Hepatic stellate cell (primary cell): ENCODE results near the gene INPP5J.
"Not testable (repeated sequence)": the region's sequence is repeated elsewhere in the genome, so short reads cannot be mapped to it uniquely, and the experiment has no call there.

ENCODE experiments used
- DNase-seq: peaks from one replicate; pipeline ENCODE4 v3.0.0; 2011; ENCODE audit warnings: low spot score

Gene INPP5J

DNA sequence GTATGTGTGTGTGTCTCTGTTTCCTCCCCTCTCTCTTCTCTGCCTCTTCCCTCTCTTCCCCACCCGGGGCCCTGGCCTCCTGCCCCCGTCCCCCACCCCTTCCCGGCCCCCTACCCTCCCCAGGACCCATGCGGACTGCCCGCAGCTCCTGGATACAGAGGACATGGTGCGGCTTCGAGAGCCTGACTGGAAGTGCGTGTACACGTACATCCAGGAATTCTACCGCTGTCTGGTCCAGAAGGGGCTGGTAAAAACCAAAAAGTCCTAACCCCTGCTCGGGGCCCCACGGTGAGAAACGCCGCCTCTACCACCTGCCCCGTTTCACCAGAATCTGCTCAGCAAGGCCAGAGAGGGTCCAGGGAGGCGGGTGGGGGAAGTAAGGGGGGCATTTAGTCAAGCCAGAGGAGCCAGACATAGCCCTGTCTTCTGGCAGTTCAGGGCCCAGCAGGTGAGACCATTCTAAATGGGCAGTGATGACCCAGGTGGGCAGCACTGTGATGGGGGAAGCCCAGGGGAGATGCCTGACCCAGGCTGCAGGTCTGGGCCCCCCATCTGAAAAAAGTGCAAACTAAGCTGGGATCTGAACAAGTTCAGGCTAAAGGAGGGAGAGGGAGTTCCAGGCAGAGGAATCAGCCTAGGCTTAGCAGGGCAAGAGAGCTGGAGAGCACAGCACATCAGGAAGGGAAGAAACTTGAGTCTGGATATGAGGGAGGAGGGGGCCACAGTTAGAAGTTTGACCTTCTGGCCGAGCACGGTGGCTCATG is 21.8 kb upstream of the INPP5J start:
- DNase-seq: no peak

DNA sequence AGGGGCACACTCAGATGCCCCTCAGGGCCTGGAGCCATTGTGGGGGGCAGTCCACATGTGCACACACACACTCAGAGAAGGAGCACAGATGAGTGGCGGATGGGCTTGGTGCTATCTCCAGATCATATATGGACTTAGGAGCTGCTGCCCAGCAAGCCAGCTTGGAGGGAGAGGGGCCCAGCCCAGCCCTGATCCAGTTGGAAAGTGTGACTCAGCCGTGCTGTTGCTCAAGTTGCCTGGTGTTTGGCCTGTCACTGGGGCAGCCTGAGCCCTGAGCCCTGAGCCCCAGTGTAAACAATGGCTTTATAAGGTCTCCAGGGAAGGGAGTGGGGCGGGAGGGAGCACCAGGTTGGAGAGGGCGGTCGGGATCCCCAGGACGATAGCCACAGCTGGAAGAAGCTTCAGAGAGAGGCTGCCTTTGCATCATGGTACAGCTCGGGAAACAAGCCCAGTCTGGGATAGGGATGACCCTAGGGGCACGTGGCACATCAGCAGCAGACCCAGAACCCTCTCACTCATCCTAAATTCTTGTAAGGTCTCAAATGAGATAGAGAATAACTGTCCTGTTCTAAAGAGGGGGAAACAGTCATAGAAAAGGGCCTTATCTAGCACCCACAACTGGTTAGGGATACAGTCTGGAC is 20.2 kb upstream of the INPP5J start:
- peak; percentile 93 for DNase-seq

DNA sequence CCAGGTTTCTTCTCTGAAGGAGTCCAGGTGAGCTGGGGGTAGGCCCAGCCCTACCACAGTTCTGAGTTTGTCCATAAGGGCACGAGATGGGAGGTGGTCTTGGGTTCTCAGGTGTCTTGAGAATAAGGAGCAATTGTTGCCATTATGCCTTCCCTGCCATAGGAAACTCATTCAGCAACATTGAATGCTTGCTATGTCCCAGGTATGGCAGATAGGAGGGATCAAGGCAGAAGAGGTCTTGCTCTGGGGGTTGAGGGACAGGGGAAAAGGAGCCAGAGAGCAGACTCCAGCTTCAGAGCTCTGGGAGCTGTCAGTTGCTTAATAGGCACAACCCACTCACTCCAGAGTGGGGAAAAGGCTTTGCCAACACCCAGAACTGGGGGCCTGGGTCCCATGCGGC is 19.7 kb upstream of the INPP5J start:
- no peak for DNase-seq

DNA sequence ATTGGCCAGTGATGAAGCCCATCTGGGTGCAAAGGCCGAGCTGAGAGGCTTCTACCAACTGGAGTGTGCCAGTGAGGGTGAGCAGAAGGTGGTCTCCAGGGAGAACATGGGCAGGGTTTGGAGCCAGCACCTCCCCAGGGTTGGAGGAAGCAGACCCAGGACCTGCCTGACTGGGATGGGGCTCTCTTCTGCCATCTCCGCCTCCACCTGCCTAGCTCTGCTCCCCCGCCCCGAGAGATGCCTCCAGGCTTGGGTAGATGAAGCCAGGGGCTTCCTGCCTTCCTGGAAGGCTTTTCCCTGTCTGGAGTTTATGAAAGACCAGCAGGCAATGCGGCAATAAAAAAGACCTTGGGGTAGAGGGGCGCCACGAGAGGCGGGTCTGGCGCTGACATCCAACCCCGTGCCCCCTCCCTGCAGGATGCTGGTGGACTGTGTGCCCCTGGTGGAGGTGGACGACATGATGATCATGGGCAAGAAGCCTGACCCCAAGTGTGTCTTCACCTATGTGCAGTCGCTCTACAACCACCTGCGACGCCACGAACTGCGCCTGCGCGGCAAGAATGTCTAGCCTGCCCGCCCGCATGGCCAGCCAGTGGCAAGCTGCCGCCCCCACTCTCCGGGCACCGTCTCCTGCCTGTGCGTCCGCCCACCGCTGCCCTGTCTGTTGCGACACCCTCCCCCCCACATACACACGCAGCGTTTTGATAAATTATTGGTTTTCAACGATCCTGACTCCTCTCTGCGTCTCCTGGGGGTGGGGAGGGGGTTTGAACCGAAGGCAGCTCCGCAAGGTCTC is 18.7 kb upstream of the INPP5J start:
- DNase-seq: no peak

DNA sequence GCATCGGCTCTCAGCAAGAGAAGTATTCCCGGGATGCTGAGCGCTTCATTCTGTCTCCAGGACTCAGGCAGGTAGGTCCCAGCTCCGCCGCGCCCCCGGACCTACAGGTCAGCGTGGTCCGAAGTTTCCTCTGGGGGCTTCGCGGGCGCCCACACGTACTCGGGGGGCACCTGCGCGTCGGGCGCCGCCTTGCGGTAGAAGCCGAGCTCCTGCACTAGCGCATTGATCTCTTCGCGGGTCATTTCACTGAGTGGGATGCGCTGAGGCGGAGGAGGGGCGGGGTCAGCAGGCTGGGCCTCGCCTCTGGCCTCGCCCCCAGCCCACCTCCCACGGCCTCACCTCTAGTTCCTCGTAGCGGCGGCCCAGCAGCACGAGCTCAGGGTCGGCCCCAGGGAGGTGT is 17.9 kb upstream of the INPP5J start:
- DNase-seq: no peak

DNA sequence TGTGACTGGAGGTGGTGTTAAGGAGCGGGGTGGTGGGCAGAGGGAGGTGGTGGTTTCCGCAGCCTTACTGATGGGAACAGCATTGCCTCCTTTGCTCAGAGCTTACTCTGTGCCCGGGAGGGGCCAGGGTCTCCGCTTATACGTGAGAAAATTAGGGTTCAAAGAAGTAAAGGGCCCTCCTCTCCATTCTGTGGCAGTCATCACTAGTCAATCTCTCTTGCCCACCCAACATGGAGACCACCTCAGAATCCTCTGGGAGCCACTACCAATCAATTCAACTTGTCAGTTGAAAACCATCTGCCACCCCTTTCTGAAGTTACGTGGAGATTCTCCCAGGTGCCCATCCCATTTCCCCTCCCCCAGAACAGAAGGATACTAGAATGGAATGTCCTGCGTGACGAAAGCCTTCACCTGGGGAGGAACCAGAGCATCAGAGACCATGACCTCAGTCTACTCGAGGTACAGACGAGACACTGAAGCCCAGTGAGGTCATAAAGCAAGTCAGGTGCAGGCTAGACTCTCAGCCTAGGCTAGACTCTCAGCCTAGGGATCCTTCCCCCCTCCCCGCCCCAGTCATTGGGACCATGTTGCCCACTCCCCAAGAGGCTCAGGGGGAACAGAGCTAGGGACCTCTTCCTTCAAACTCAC is 17.4 kb upstream of the INPP5J start:
- no peak for DNase-seq

DNA sequence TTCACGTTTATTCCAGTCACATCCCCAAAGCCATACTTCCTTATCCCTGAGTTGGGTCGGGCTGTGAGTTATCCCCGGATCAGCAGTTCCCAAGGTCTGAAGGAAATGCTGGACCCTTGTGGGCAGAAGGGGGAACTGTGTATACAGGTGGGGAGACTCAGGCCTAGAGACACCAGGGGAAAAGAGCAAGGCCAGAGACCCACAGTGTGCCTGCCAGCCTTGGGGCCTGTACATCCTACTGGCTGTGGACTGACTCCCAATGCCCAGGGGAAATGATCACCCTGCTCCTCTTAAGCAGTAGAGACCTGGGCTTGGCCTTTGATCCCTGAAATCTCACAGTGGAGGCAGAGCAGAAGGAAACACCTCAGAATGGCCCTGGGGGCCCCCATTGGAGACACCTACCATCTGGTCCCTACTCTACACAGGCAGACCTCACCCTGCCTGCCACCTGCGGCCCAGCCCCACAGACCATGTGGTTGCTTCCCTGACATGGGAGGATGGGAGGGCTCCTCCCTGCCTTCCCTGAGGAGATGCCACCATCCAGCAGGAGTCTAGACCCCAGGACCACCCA is 16.7 kb upstream of the INPP5J start:
- no peak for DNase-seq

DNA sequence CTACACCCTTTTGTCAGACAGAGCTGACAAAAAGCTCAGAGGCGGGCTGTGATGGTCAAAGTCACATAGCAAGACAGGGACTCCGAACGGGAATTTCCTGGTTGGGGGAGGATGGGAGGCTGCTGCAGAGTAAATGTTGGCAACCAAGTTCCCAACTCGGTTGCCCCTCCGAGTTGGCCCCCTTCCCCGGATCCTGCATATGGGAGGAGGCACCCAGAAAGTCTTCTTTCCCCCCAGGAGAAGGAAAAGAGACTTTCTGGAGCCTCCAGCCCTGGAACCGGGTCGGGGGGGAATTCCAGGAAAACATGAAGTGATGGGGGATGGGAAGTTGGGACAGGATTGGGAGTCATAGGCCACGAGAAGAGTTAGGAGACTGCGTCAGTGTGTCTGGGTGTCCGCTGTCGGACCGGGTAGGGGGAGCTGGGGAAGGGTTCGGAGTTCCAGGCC is 16.0 kb upstream of the INPP5J start:
- DNase-seq: peak; percentile 57

DNA sequence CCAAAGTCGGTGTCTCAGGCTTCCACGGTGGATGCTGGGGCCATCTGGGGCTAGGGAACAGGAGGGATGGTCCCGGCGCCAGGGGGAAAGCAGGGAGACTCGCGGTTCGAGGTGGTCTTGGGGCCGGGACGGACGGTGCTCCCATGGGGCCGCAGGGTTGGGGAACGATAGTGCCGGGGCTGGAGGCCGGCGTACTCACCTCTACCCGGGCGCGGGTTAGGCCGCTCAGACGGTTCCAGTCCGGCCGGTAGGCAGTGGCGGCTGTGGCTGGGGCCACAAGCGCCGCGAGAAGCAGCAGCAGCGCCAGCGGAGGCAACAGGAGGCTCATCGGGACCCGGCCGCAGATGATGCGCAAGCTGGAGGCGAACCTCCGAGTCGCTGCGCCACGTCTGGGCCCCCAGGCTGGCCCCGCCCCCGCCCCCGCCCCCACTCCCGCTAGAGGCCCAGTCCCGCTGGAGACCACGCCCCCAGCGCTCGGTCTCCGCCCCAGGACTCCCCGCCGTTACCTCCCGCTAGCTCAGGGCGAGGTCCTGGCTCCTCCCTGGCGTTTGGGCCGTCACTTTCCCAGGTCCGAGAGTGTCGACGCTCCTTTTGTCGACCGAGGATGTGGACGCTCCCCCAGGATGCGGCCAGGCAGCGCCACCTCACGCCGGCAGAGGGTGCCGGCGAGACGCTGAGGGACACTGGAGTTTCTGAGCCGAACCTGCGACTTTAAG is 15.4 kb upstream of the INPP5J start, which contains the start of gene SELENOM:
Gene SELENOM, minus strand, starts transcription at position 391 of the 716 bp plus-strand sequence. Its CDS starts 63 bp downstream, at position 328.
- DNase-seq: peak; percentile 97

DNA sequence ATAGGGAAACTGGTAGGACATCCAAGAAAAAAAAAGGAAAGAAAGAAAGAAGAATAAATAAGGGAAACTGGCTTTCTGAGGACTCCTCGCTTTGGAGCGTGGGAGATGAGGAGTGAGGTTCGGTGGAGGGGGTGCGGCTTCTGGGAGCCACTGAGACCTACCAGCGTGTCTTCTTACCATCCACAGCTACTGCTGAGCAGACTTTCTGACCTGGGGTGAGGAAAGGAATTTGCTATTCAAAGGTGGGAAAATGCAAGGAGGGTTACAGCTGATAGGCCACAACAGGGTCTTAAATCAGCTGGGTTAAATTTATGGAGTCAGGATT is 14.9 kb upstream of the INPP5J start:
- DNase-seq: no peak

DNA sequence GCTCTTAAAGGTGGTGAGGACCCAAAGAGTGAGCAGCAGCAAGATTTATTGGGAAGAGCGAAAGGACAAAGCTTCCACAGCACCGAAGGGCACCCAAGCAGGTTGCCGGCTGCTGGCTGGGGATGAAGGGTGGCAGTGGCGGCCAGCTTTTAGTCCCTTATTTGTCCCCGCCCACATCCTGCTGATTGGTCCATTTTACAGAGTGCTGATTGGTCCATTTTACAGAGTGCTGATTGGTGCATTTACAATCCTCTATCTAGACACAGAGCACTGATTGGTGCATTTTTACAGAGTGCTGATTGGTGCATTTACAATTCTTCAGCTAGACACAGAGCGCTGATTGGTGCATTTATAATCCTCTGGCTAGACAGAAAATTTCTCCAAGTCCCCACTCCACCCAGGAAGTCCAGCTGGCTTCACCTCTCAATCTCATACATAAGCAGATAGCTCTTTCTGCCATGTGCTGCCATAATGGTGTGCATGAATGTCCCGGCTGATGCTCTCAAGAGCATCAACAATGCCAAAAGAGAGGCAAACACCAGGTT is 10.1 kb upstream of the INPP5J start:
- DNase-seq: not testable (repeated sequence)

DNA sequence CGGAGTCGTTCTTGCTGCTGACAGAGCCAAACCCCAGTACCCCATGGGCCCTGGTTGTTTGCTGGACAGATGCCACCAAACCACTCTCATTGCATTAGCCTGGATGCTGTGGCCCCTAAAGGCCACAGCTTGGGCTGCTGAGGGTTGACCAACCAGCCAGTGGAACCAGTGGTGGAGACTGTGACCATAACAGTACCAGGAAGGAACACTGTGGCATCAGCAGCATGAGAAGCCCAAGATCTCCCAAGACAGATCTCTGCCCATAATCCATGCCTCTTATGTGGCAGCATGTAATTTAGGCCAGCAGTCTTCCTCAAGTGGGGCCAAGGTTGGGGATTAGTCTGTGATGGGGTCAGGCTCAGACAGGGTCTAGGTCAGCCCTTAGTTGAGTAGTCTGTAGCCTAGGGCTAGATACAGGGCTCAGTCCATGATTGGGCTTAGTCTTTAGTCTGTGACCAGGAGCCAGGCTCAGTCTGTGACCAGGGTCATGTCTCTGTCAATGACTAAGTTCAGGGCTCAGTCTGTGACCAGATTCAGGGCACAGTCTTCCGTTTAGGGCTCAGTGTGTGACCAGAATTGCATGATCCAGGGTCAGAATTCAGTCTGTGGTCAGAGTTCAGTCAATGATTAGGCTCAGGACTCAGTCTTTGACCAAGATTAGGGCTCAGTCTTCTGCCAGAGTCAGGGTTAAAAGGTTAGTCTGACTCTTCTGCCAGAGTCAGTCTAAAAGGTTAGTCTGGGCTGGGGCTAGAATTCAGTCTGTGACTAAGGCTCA is 4.5 kb upstream of the INPP5J start:
- no peak for DNase-seq

DNA sequence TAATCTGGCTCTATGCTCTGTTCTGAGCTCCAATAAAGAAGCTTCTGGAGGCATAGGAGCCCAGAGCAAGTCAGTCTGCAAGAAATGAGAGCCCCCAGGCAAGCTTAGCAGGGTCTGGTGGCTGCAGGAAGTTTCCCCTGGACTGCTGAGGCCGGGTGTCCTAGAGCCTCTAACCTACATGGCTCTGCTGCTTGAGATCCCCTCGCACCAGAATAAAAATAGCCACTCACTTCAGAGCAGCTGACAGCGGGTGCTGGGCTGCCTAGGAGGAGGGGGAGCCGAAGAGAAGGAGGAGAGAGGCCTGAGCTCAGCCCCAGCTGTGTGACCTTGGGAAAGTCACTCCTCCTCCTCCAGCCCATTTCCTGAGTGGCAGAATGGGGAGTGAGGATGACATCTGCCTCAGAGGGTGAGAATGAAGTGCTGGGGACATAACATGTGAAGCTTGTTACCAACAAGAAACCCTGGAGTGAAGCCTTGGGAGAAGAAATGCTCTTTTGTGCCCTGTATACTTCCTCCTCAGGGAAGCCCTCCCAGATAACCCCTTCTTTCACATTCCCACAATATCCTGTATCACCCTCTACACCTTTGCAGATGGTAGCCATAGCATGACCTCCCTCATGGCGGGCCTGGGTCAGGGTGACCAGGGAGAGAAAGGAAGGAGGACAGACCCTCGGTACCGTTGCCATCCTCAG is 3.6 kb upstream of the INPP5J start:
- DNase-seq: no peak

DNA sequence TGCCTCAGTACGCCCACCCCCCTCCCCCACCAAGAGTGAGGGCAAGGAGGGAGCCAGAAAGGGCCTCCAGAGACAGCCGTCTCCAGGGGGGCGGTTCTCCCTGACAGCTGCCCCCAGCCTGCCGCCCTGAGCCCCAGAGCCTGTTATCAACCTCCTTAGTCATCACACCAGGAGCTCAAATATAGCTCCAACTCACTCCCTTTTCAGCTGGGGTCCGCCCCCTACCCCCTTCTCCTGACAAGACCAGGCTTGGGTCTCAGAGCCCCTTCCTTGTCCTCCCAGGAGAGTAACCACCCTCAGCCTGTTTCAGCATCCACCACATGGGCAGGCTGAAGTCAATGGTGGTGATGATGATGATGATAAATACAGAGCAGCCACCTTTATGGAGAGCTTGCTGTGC is 2.5 kb upstream of the INPP5J start:
- no peak for DNase-seq

DNA sequence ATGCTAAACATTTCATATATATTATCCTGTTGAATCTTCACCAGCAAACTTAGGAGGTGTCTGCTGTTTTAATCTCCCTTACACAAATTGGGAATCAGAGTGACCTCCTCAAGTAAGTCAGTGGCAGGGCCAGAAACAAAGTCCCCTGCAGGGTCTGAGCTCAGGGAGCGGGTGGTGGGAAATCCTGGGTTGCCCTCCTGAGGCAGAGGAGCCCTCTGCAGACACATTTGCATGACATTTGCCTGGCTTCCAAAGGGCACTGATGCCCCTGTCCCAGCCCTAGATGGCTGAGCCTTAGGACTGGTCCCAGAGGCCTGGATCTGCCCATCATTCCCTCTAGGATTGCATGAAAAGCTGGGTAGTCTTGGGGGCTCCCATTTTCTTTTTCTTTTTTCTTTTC is 2.1 kb upstream of the INPP5J start:
- DNase-seq: no peak

DNA sequence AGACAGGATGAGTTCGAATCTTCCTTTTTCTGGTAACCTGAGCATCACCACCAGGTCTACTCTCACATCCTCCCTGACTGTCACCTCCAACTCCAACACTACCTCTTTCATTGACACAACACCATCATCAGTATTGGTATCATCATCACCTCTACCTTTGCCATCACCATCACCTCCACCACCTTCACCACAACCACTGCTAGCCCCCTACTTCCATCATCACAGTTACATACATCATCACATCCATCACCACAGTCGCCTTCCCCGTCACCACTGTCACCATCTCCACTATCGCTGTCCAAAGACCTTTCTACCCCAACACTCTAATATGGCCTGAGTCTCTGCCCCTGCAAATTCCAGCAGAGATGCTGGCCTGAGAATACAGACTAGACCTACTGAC is 1.4 kb upstream of the INPP5J start:
- no peak for DNase-seq

DNA sequence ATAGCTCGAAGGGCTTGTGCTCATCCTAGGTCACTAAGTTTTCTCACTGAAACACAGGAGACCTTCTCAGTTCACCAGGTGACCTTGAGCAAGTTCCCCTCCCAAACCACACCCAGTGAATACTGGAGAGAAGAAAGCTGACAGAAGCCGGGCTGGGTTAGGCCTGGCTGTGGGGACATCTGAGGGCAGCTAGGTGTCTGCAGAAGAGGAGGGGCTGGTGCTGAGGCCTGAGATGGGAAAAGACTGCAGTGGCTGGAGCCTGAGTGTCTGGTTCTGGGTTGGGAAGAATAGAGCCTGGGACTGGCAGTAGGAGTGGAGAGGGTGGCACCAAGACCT is 602 bp upstream of the INPP5J start:
- no peak for DNase-seq

DNA sequence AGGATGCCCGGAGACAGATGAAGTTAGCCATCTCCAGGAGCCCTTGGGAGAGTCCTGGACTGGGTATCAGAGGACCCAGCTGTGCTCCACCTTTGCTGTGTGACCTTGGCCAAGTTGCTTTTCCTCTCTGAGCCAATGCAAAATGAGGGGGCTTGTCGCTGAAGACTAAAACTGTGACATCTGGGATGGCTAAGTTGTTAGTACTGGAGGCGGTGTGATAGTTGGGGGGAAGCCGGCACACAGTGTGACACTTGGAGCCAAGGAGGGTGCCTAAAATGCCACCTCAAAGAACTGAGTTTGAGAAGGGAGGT is 481 bp downstream of the INPP5J start:
- DNase-seq: no peak

DNA sequence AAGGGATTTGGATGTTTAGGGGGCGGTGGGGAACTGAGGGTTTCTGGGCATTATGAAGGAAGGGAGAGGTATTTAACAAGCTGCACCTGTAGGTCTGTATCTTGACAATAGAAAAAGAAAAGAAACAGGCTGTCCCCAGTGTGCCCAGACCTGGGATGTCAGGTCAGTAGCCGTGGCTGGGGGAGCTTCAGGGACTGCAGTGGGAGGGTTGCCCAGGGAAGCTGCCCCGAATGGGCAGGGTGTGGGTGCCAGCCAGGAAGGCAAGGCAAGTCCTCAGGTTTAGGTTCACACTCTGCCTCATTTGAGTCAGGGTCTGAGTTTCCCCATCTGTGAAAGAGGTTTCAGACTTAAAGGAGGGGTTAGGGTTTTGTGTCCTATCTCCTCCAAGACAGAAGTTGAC is 1.5 kb downstream of the INPP5J start:
- DNase-seq: no peak

DNA sequence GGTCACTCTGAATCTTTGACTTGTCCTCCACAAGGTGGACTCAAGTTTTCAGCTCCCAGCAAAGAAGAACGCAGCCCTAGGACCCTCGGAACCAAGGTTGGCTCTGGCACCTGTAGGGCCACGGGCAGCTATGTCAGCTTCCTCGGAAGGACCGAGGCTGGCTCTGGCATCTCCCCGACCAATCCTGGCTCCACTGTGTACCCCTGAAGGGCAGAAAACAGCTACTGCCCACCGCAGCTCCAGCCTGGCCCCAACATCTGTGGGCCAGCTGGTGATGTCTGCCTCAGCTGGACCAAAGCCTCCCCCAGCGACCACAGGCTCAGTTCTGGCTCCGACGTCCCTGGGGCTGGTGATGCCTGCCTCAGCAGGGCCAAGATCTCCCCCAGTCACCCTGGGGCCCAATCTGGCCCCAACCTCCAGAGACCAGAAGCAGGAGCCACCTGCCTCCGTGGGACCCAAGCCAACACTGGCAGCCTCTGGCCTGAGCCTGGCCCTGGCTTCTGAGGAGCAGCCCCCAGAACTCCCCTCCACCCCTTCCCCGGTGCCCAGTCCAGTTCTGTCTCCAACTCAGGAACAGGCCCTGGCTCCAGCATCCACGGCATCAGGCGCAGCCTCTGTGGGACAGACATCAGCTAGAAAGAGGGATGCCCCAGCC is 2.2 kb downstream of the INPP5J start:
- no peak for DNase-seq
